Astrocyte (in vitro differentiated cells and primary cell): ENCODE results near the gene CNTLN.
"Not testable (repeated sequence)": the region's sequence is repeated elsewhere in the genome, so short reads cannot be mapped to it uniquely, and the experiment has no call there.

ENCODE experiments used
- CTCF ChIP-seq: IDR thresholded peaks from 2 replicates; pipeline ENCODE4 v1.5.1; 2011; ENCODE audit warnings: low read depth, mild to moderate bottlenecking, inconsistent platforms, low read length, moderate library complexity; ENCODE audit not compliant: insufficient read depth
- EZH2 ChIP-seq: IDR thresholded peaks from 2 replicates; pipeline ENCODE4 v1.6.1; 2012; ENCODE audit warnings: mild to moderate bottlenecking, low read length, inconsistent platforms; ENCODE audit not compliant: insufficient read depth

DNA sequence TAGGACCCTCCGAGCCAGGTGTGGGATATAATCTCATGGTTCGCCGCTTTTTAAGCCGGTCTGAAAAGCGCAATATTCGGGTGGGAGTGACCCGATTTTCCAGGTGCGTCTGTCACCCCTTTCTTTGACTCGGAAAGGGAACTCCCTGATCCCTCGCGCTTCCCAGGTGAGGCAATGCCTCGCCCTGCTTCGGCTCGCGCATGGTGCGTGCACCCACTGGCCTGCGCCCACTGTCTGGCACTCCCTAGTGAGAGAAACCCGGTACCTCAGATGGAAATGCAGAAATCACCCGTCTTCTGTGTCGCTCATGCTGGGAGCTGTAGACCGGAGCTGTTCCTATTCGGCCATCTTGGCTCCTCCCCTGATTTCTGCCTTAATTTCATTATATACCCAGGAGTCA lies 155.8 kb downstream of the CNTLN start:
- TF ChIP-seq CTCF, EZH2: not testable (repeated sequence)
